ENCODE data around the gene ARHGEF39. TPM values are rescaled to one million over a fixed set of nuclear protein-coding genes. Genes with fewer than 3 reads are reported as not detected.

Gene ARHGEF39
- total and polyA plus RNA-seq, 2 donors from 2014 or later: 0.17 to 0.72 TPM

GRCh38 chr9:35712762-35713400, 47.9 kb upstream of the ARHGEF39 start:
- Histone ChIP-seq H3K27ac (ENCODE audit: low read depth in 2 of 2, low read length in 2 of 2) (no peak overlapping the region), H3K9ac (ENCODE audit: low read length in 3 of 3) (no peak overlapping the region), H3K4me1 (ENCODE audit: control insufficient read depth in 2 of 3, insufficient read depth in 2 of 3, low read depth in 1 of 3, low read length in 3 of 3) (peaks cover 0 to 11% (median 0%) of the 10 kb centered on the region in 3 donors), H3K4me3 (ENCODE audit: low read length in 3 of 3) (no peak overlapping the region), H3K9me3 (ENCODE audit: control insufficient read depth in 2 of 3, insufficient read depth in 1 of 3, low read length in 3 of 3) (no peaks in the 10 kb centered on the region), H3K36me3 (ENCODE audit: control insufficient read depth in 2 of 3, insufficient read depth in 3 of 3, low read length in 3 of 3) (peaks cover 8 to 90% (median 69%) of the 10 kb centered on the region in 3 donors), H3K27me3 (ENCODE audit: control insufficient read depth, insufficient read depth, low read length) (no peaks in the 10 kb centered on the region)
- intact Hi-C loops (cut with DNase I): no loop called here
- DNase-seq (peak in 1 of 5 donors; percentile 63), FAIRE-seq (no peak)
- no peak for TF ChIP-seq CTCF (IDR thresholded peaks at IDR 0.05; ENCODE audit: borderline replicate concordance, extremely low read depth, insufficient read depth)

DNA sequence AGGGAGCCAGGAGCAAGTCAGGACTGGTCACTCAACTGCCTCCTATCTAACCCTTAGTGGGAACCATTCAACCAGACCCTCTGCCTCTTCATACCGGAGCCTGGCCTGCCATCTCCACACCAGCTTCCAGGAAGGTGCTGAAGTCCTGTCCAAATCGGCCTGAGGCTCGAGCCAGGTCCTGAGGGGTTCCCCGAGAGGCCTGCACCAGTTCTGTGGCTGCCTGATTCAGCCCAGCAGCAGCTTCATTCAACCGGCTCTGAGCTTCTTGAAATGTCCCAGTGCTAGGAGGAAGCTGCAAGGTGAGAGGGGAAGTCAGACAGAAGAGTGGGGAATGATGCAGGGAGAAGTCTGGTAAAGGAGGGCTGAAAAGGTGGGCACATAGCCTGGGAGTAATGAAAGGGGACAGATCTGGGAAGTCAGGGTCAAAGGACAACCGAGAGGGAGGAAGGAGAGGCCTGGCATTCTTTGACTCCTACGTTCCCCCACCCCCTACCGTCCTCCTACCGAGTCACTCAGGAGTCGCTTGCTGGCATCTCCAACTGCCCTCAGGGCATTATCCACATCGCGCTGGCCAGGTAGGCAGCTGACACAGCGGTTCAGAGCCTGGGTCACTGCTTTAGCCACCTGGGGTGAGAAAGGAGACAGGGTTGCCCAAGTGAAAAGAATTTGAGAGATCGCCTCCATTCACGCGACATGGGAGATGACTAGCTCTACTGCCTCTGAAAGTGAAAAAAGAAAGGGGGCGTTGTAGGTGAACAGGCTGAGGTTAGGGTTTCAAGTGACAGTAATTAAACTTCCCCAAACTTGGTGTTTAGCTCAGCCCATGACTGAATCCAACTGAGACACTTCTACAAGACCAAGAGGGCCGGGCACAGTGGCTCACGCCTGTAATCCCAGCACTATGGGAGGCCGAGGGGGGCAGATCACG, 46.8 kb upstream of the ARHGEF39 start:
- FAIRE-seq: no peak
- no peaks in the 10 kb centered on the region for H3K27me3 ChIP-seq (ENCODE audit: control insufficient read depth, insufficient read depth, low read length)
- peak in 4 of 5 donors; percentile 37 to 72 (median 64) for DNase-seq
- intact Hi-C loops (cut with DNase I): no loop called here
- H3K9me3 ChIP-seq (ENCODE audit: control insufficient read depth in 2 of 3, insufficient read depth in 1 of 3, low read length in 3 of 3): no peaks in the 10 kb centered on the region
- H3K27ac ChIP-seq (ENCODE audit: low read depth in 2 of 2, low read length in 2 of 2): peak overlapping the region in 1 of 2 donors; percentile 11
- peaks cover 8 to 90% (median 68%) of the 10 kb centered on the region in 3 donors for H3K36me3 ChIP-seq (ENCODE audit: control insufficient read depth in 2 of 3, insufficient read depth in 3 of 3, low read length in 3 of 3)
- no peak overlapping the region for H3K4me3 ChIP-seq (ENCODE audit: low read length in 3 of 3)
- no peak overlapping the region for H3K9ac ChIP-seq (ENCODE audit: low read length in 3 of 3)
- no peak for TF ChIP-seq CTCF (IDR thresholded peaks at IDR 0.05; ENCODE audit: borderline replicate concordance, extremely low read depth, insufficient read depth)
- H3K4me1 ChIP-seq (ENCODE audit: control insufficient read depth in 2 of 3, insufficient read depth in 2 of 3, low read depth in 1 of 3, low read length in 3 of 3): peaks cover 0 to 11% (median 0%) of the 10 kb centered on the region in 3 donors

- Histone ChIP-seq H3K9me3 (ENCODE audit: control insufficient read depth in 2 of 3, insufficient read depth in 1 of 3, low read length in 3 of 3) (no peaks in the 10 kb centered on the region), H3K4me1 (ENCODE audit: control insufficient read depth in 2 of 3, insufficient read depth in 2 of 3, low read depth in 1 of 3, low read length in 3 of 3) (peaks cover 0 to 11% (median 0%) of the 10 kb centered on the region in 3 donors), H3K27ac (ENCODE audit: low read depth in 2 of 2, low read length in 2 of 2) (peak overlapping the region in 1 of 2 donors; percentile 11), H3K27me3 (ENCODE audit: control insufficient read depth, insufficient read depth, low read length) (no peaks in the 10 kb centered on the region), H3K9ac (ENCODE audit: low read length in 3 of 3) (no peak overlapping the region), H3K36me3 (ENCODE audit: control insufficient read depth in 2 of 3, insufficient read depth in 3 of 3, low read length in 3 of 3) (peaks cover 13 to 90% (median 70%) of the 10 kb centered on the region in 3 donors), H3K4me3 (ENCODE audit: low read length in 3 of 3) (no peak overlapping the region)
- FAIRE-seq: no peak
- intact Hi-C loops (cut with DNase I): no loop called here
- DNase-seq: peak in 1 of 5 donors; percentile 55
- TF ChIP-seq CTCF (IDR thresholded peaks at IDR 0.05; ENCODE audit: borderline replicate concordance, extremely low read depth, insufficient read depth): no peak
These were observed 46.0 kb upstream of the ARHGEF39 start for GRCh38 chr9:35710818-35711500.
